GM19372 (cell line): ENCODE results near the gene DNASE1L1.

ENCODE experiments used
- ATAC-seq: cut with Tn5 transposase; IDR thresholded peaks from one replicate; pipeline ENCODE4 v1.9.1; 2021; ENCODE audit warnings: mild to moderate bottlenecking, low read depth, moderate library complexity; ENCODE audit not compliant: unreplicated experiment

Gene DNASE1L1, protein sequence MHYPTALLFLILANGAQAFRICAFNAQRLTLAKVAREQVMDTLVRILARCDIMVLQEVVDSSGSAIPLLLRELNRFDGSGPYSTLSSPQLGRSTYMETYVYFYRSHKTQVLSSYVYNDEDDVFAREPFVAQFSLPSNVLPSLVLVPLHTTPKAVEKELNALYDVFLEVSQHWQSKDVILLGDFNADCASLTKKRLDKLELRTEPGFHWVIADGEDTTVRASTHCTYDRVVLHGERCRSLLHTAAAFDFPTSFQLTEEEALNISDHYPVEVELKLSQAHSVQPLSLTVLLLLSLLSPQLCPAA

DNA sequence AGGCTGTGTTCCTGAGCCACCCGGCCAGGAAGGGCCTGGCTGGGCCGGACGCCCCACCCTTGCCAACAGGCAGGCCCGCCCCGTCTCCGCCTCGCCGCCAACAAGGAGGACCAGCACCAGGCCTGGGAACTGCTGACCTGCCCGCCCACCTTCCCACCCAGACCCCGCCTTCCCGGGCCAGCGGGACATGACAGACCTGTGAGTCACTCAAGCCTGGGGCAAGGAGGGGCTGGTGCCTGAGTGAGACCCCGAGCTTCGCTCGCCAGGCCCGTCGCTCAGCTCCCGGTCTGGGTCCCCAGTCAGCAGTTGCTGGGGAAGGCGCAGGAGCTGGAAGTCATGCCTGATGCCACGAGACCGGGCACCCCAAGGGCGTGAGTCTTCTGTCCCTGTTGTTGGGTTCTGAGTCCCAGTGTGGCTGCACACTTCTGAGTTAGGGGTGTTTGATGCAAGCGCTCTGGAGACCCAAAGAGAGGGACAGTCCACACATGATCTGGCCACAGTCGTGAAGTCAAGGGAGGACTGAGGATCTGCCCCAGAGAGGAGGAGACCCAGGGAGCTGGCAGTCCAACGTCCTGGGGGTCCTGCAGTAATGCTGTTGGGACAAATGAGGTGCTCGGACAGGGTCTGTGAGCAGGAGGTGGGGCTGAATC lies at the start of gene DNASE1L1:
TSS of gene DNASE1L1 (minus strand) at position 33 of the 650 bp plus-strand sequence. CDS start 3,686 bp downstream, outside the sequence.
- peak; percentile 47 for ATAC-seq

- peak; percentile 66 for ATAC-seq
These were observed 49.3 kb upstream of the DNASE1L1 start, which contains the start of gene PLXNA3 for GRCh38 chrX:154458116-154458953. Gene PLXNA3 (plus strand): TSS chrX:154458281. CDS start chrX:154460184, 1,903 bp downstream.

- peak; percentile 64 for ATAC-seq
These were observed 48.5 kb upstream of the DNASE1L1 start for GRCh38 chrX:154457491-154458115.

GRCh38 chrX:154452823-154453222 lies 43.8 kb upstream of the DNASE1L1 start:
- no peak for ATAC-seq

- ATAC-seq = no peak
These were observed 41.3 kb upstream of the DNASE1L1 start for GRCh38 chrX:154450312-154450711.

DNA sequence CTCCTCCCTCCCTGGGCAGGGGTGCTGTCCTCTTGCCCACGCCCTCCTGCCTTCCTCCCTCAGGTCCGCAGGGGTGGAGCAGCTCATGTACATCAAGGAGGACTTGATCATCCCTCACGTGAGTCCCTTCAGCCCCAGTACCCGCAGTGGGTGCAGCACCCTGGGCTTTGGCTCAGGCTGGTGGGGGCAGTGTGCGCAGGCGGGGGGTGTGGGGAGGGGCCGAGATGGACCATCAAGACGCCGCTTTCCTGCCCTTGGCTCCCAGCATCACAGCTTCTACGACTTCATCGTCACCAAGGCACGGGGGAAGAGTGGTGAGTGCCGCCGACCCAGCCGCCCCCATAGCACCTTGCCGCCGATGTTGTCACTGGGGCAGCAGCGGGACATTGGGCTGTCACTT lies 40.6 kb upstream of the DNASE1L1 start:
- ATAC-seq = no peak

- no peak for ATAC-seq
These were observed 39.4 kb upstream of the DNASE1L1 start for GRCh38 chrX:154448484-154448883.

DNA sequence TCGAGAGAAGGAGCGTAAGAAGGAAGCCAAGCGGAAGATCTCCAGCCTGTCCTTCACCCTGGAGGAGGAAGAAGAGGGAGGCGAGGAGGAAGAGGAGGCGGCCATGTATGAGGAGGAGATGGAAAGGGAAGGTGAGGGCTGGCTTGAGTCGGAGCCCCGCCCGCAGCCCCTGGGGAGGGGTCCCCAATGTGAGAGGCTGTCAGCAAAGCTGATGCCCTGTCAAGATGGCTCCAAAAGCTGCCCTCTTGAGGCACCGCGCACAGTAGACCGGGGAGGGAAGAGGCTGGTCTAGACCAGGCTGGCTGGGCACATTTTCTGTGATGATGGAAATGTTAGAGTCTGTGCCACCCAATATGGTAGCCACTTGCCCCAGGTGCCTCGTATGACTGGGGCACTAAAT lies 37.4 kb upstream of the DNASE1L1 start:
- no peak for ATAC-seq

DNA sequence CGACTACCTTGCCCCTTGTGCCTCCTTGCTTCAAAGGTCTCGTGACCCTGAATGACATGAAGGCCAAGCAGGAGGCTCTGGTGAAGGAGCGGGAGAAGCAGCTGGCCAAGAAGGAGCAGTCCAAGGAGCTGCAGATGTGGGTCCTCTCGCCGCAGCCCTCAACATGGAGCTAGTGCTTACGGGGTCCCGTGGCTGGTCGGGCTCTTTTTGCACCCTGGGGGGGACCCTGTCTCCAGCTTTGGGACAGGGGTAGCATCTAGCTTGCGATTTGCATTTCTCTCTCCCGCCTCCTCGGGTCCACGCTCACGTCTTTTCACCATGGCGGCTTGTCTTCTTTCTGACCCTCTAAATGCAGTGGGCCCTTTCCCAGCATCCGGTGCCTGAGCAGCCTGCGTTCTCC lies 36.7 kb upstream of the DNASE1L1 start:
- no peak for ATAC-seq

GRCh38 chrX:154444755-154445246 lies 35.7 kb upstream of the DNASE1L1 start:
- peak; percentile 11 for ATAC-seq

DNA sequence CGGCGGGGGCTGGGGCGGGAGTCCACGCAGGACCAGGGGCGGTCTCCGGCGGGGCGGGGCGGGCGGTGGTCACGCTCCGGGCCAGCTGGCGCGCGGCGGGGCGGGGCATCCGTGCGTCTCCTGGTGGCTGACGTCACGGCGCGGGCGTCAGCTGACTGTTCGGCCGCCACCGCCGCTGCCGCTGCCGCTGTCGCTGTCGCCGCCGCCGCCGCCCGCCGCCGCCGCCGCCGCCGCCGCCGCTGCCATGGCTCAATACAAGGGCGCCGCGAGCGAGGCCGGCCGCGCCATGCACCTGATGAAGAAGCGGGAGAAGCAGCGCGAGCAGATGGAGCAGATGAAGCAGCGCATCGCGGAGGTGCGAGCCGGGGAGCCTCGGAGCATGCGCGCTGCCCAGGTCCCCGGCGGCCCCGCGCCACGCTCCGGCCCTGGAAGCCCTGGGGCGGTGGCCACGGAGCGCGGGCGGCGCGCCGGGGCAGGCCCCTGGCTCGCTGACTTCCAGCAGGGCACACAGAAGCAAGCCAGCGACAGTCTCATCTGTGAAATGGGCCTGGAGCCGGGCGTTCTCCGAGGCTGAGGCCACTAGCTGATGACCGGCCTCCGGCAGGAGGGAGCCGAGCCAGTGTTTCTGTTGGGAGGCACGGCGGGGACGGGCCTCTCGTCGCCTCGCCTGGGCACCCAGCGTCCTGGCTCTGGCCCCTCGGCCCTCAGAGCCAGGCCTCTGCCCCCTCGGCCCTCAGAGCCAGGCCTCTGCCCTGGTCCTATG lies 35.1 kb upstream of the DNASE1L1 start, which contains the start of gene FAM50A:
TSS of gene FAM50A (plus strand) at position 150 of the 763 bp plus-strand sequence. CDS start at position 245, 95 bp downstream.
- peak; percentile 74 for ATAC-seq

GRCh38 chrX:154443479-154443910 lies 34.4 kb upstream of the DNASE1L1 start:
- no peak for ATAC-seq

GRCh38 chrX:154441984-154442707 lies 33.1 kb upstream of the DNASE1L1 start:
- no peak for ATAC-seq

DNA sequence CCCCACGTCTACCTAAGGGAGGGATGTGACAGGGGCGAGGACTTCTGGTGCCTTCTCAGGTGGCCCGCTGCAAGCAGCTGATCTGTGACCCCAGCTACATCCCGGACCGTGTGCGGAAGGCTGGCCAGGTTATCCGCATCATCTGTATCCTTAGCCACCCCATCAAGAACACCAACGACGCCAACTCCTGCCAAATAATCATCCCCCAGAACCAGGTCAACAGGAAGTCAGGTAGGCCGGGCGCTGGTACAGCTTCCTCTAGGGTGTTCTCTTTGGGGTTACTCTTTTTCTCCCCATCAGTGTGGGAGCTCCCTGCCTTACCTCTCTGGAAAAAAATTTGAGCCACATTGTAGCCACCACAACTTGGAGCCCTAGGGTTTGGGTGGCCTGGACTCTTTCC lies 32.5 kb upstream of the DNASE1L1 start:
- ATAC-seq = no peak

- no peak for ATAC-seq
These were observed 31.7 kb upstream of the DNASE1L1 start for GRCh38 chrX:154440623-154441357.

DNA sequence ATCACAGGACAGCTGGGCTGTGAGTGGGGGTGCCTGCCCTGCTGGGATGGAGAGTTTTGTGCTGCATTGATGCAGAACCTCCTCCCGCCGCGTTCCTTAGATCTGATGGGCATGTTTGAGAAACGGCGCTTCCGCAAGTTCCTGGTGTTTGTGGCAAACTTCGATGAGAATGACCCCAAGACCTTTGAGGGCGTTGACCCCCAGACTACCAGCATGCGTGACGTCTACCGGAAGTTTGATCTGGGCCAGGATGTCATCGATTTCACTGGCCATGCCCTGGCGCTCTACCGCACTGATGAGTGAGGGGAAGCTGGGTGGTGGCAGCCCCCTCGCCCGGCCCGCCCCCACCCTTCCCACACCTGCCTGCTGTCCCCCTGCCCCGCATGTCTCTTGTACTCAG lies 30.8 kb upstream of the DNASE1L1 start:
- ATAC-seq = no peak

DNA sequence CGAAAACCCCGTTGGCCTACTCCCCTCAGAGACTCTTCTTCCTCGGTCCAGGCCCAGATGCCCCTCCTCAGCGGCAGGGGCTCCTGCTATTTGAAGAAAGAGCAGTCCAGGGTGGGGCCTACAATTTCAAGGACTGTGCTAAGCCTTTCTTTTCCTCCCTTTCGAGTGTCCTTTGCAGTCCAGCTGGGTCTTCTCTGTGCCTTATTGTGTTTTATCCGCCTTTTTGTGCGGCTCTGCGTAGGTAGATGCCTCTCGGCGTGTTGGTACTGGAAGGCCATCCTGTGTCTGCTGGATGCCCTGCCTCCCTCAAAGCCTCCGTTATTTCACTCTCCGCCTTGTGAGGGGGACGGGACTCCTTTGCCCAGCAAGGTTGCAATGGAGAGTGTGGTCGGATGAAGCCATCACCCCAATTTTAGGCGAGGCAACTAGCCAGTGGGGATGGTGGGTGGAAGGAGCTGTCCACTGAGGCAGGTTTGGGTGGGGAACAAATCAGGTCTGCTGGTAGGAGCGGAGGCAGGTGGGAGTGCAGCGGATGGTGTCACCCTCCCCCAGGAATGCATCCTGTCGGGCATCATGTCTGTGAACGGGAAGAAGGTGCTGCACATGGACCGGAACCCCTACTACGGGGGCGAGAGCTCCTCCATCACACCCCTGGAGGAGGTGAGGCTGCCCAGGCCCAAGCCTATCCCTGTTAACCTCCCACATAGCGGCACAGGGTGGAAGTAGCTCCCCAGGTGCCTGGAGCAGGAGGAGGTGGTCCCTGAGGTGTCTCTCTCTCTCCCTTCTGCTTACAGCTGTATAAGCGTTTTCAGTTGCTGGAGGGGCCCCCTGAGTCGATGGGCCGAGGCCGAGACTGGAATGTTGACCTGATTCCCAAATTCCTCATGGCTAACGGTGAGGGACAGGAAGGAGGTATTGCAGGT lies 29.2 kb upstream of the DNASE1L1 start:
- ATAC-seq = no peak
